GM10266 (cell line): ENCODE results near the gene LRP1B.

Experiments
- DNase-seq: peaks from one replicate; pipeline ENCODE4 v3.0.0; 2012; ENCODE audit errors: extremely low spot score
- TF ChIP-seq, protein P1 (sequence below): IDR thresholded peaks from 2 replicates; pipeline ENCODE4 v1.5.1; 2012; ENCODE audit warnings: mild to moderate bottlenecking, low read depth; ENCODE audit not compliant: control insufficient read depth, insufficient read depth; ENCODE audit errors: missing control alignments

The LRP1B gene

DNA sequence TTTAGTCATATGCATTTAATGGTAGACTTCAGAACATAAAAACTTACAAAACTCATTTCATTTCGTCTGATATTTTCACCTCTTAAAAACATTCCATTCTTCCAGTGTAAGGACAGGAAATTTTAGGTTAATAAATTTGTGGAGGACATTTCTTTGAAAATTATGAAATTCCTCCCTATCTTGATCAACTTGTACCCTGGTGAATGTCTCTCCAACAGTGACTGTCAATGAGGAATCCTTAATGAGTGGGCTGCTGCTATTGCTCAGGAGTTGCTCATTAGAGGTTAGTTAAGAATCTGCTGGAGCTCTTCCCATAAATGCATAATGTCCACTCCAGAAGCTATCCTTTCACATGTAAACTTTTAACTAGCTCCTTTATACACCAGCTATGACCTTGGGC lies 69.1 kb downstream of the LRP1B start:
- TF ChIP-seq, protein P1, sequence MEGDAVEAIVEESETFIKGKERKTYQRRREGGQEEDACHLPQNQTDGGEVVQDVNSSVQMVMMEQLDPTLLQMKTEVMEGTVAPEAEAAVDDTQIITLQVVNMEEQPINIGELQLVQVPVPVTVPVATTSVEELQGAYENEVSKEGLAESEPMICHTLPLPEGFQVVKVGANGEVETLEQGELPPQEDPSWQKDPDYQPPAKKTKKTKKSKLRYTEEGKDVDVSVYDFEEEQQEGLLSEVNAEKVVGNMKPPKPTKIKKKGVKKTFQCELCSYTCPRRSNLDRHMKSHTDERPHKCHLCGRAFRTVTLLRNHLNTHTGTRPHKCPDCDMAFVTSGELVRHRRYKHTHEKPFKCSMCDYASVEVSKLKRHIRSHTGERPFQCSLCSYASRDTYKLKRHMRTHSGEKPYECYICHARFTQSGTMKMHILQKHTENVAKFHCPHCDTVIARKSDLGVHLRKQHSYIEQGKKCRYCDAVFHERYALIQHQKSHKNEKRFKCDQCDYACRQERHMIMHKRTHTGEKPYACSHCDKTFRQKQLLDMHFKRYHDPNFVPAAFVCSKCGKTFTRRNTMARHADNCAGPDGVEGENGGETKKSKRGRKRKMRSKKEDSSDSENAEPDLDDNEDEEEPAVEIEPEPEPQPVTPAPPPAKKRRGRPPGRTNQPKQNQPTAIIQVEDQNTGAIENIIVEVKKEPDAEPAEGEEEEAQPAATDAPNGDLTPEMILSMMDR, result no peak
- DNase-seq, result no peak

DNA sequence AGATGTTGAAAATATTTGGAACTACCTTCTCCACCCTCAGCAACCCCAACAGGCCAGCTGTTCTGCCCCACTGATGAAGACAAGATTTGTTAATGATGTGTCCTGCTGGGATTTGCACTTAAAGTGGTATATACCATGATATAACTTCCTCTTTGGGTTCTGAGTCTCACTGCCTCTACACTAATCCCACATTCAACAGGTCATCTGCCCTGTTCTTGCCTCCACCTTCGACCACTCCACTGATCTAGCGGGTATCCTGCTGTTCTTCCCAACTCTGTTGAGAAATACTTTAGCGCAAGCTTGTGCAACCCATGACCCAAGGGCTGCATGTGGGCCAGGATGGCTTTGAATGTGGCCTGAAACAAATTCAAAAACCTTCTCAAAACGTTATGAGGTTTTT lies 72.7 kb downstream of the LRP1B start:
- DNase-seq, result no peak
- TF ChIP-seq, protein P1, result no peak

DNA sequence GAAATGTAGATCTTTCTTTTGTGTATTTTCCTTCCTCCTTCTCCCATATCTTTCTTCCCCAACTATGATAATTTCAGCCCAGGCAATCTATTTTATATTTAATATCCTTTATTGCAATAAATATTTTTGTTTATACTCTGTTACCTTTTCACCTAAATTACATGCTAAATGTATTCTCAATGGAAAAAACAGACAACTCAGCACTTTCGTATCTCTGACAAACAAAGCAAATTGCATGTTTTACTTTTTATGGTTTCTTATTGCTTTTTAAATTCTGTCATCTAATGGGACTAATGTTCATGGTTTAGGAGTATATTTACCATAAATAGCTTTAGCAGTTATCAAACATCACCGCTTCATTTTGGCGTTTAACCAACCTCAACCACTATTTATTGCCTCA lies 74.0 kb downstream of the LRP1B start:
- TF ChIP-seq, protein P1, result no peak
- DNase-seq, result no peak

DNA sequence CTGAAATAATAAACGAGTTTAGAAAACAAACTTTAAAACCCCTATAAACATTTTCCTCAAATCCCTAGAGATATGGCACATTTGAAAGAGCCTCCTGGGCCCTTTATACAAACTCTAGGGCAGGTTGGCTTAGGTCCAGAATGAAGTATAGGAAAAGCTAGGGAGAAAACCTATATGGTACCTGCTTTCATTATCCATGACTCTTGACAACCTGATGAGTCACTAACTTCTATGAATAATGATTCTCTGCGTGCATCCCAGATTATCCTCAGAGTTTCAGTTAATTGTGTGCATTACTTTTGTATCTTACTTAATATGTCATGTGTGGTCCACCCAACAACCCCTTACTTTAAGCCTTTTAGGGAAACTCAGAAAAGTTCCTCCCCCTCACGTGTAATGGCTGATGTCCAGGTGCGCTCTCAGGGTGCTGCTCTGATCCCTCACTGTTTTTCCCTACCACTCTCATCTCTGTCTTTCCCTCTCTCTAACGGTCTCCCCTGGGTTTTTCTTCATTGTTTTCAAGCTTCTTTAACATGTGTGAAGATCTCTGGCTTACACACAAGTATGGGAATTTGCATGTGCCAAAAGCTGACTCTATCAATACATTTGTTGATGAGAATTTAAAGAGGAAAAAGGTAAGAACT lies 78.5 kb downstream of the LRP1B start:
- TF ChIP-seq, protein P1, result no peak
- DNase-seq, result no peak

DNA sequence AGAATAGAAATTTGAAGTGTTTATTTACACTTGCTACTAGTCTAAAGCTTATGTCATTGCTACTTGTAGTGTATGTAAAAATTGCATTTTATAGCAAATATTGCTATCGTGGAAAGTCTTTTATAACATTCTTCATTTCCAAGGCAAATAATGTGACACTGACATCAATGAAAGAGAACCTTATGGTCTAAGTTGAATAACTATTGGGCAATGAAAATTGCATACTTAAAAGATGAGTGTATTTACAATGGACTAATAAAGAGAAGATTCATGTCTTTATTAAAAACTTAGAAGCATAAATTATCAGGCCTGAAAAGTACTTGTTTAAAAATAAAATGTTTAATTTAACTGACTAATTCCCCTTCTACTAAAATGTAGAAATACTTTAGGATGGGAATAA lies 82.2 kb downstream of the LRP1B start:
- TF ChIP-seq, protein P1, result no peak
- DNase-seq, result no peak

DNA sequence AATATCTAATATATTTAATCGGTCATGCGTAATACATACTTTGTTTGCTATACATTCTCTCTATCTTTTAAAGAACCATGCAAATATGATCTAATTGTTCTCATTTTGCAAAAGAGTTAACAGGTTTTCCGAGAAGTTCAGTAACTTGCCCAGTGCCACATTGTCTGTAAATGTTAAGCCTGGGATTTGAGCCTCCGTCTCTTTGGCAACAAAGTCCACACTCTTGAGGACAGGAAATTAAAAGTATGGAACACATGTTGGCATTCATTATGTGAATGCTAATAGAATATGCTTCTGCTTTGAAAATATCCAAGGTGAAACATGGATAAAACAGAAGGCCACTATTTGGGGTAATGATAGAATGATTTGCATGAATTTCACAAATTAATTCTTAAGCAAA lies 85.2 kb downstream of the LRP1B start:
- TF ChIP-seq, protein P1, result no peak
- DNase-seq, result no peak

DNA sequence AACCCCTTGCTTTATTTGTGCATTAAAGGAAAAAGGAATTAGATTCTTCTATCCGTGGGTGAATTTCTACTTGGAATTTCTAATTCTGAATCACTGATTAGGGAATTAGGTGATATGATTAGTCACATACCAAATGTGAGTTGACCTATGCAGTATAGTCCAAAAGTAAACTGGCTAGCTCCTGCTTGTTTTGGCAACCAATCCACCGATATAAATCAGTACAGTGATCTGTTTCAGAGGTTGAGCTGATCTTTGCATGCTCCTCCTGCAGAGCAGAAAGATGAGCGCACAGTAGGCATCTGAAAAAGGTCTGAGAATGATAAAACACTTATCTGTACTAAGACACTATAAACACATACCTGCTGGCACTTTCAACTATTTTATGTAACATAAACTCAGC lies 86.6 kb downstream of the LRP1B start:
- DNase-seq, result no peak
- TF ChIP-seq, protein P1, result no peak
